Nephron progenitor cell (in vitro differentiated cells): ENCODE results near the gene NAALADL1.
A peak's percentile ranks its signal among the peaks of the same experiment; 100 is the strongest.

Source experiments
- DNase-seq: peaks from one replicate; pipeline ENCODE4 v3.0.0; 2021
- H3K27ac Mint-ChIP-seq: 2 replicates; pipeline ENCODE4 v1.8.0; 2021; ENCODE audit warnings: mild to moderate bottlenecking, moderate library complexity, mixed read lengths
- H3K27me3 Mint-ChIP-seq: 2 replicates; pipeline ENCODE4 v1.8.0; 2021; ENCODE audit warnings: mild to moderate bottlenecking, low read depth, mixed read lengths; ENCODE audit not compliant: poor library complexity
- H3K36me3 Mint-ChIP-seq: 2 replicates; pipeline ENCODE4 v1.8.0; 2021; ENCODE audit warnings: low read depth, mixed read lengths
- H3K4me1 Mint-ChIP-seq: 2 replicates; pipeline ENCODE4 v1.8.0; 2021; ENCODE audit warnings: mixed read lengths
- H3K4me3 Mint-ChIP-seq: 2 replicates; pipeline ENCODE4 v1.8.0; 2021; ENCODE audit warnings: mild to moderate bottlenecking, moderate library complexity, mixed read lengths
- H3K9me3 Mint-ChIP-seq: 2 replicates; pipeline ENCODE4 v1.8.0; 2021; ENCODE audit warnings: mild to moderate bottlenecking, moderate library complexity, mixed read lengths
- CTCF ChIP-seq: fragments of 200-600 bp; sonication (generic); IDR thresholded peaks from 2 replicates; pipeline ENCODE4 v1.5.0; 2021; ENCODE audit warnings: antibody characterized with exemption

NAALADL1 gene

GRCh38 chr11:65058419-65059054 lies at the start of gene NAALADL1:
Gene NAALADL1 (minus strand): TSS chr11:65058553. CDS start chr11:65058521, 32 bp downstream.
- H3K9me3 Mint-ChIP-seq: no peaks in the 10 kb centered on the region
- H3K4me1 Mint-ChIP-seq: no peaks in the 10 kb centered on the region
- peaks cover 51% of the 10 kb centered on the region for H3K27me3 Mint-ChIP-seq
- H3K4me3 Mint-ChIP-seq: no peak within 1 kb of the TSS
- no peak within 1 kb of the TSS for H3K27ac Mint-ChIP-seq
- no peak for DNase-seq
- TF ChIP-seq CTCF: no peak
- H3K36me3 Mint-ChIP-seq: no peaks in the 10 kb centered on the region

- peaks cover 10% of the 10 kb centered on the region for H3K36me3 Mint-ChIP-seq
- no peak for DNase-seq
- H3K27me3 Mint-ChIP-seq: peaks cover 4% of the 10 kb centered on the region
- no peak for TF ChIP-seq CTCF
- H3K4me1 Mint-ChIP-seq: peaks cover 30% of the 10 kb centered on the region
- no peaks in the 10 kb centered on the region for H3K9me3 Mint-ChIP-seq
- no peak overlapping the region for H3K4me3 Mint-ChIP-seq
- no peak overlapping the region for H3K27ac Mint-ChIP-seq
These were observed 49.6 kb upstream of the NAALADL1 start for GRCh38 chr11:65107751-65108468.

- TF ChIP-seq CTCF: no peak
- H3K4me3 Mint-ChIP-seq: no peak overlapping the region
- H3K9me3 Mint-ChIP-seq: no peaks in the 10 kb centered on the region
- peaks cover 10% of the 10 kb centered on the region for H3K36me3 Mint-ChIP-seq
- peaks cover 29% of the 10 kb centered on the region for H3K4me1 Mint-ChIP-seq
- peaks cover 4% of the 10 kb centered on the region for H3K27me3 Mint-ChIP-seq
- no peak for DNase-seq
- peak overlapping the region; percentile 75 for H3K27ac Mint-ChIP-seq
These were observed 48.7 kb upstream of the NAALADL1 start for GRCh38 chr11:65107078-65107477.

GRCh38 chr11:65104628-65105027 lies 46.3 kb upstream of the NAALADL1 start:
- Mint-ChIP-seq H3K36me3 (peaks cover 10% of the 10 kb centered on the region), H3K27me3 (peaks cover 4% of the 10 kb centered on the region), H3K27ac (peak overlapping the region; percentile 48), H3K4me3 (no peak overlapping the region), H3K4me1 (peaks cover 12% of the 10 kb centered on the region), H3K9me3 (no peaks in the 10 kb centered on the region)
- TF ChIP-seq CTCF: no peak
- DNase-seq: no peak

- H3K9me3 Mint-ChIP-seq: no peaks in the 10 kb centered on the region
- peaks cover 4% of the 10 kb centered on the region for H3K27me3 Mint-ChIP-seq
- no peak overlapping the region for H3K4me3 Mint-ChIP-seq
- H3K27ac Mint-ChIP-seq: no peak overlapping the region
- TF ChIP-seq CTCF: no peak
- DNase-seq: no peak
- H3K4me1 Mint-ChIP-seq: peaks cover 17% of the 10 kb centered on the region
- H3K36me3 Mint-ChIP-seq: peaks cover 16% of the 10 kb centered on the region
These were observed 45.1 kb upstream of the NAALADL1 start for GRCh38 chr11:65103476-65103875.
